Posterior cingulate gyrus (tissue), 11 donors: ENCODE results near the gene PRKN.

Experiments used
- DNase-seq, 10 donors: peaks; one replicate each; pipeline versions ENCODE4 v3.0.0 to v3.0.0-alpha.2; 2020 to 2021; ENCODE audit warnings: mixed read lengths in 3 of 10
- intact Hi-C: fragments of 100-400 bp; cut with DNase I; formaldehyde crosslinking; loops from one replicate; pipeline ENCODE4 v1.15.1; 2023

The PRKN gene

DNA sequence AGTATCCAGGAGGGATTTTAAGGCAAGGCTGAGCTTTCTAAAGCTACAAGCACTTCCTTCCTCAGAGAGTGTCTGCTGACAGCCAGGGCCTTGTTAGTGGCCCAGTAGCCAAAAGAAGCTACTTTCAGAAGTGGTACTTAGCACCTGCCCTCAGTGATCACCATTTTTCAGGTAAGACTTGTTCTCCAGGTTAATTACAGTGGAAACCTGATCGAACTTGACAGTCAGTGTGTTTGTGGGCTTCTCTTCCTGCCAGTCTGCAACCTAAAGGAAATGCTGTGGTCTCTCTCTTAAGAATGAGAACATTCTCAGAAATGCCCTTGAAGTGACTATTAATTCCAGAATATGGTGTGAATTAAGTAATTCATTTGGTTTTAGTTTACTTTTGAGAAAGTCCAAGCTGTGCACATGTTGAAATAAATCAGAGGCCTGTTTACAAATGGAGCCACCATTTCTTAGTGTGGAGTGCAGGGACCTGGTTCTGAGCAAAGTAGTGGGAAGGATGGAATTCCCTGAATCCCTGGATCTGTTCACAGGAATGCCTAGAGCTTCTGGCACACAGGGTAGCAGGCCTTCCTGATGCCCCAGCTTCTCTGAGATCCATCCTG is 1268.5 kb downstream of the PRKN start:
- DNase-seq = no peak
- intact Hi-C loops = no loop called here

GRCh38 chr6:161458201-161458951 is 1269.2 kb downstream of the PRKN start:
- intact Hi-C loops = no loop called here
- peak in 2 of 10 donors; percentile 74 to 86 for DNase-seq

GRCh38 chr6:161455848-161456247 is 1271.7 kb downstream of the PRKN start:
- intact Hi-C loops = no loop called here
- no peak for DNase-seq

- intact Hi-C loops = no loop called here
- DNase-seq = no peak
These were observed 1274.0 kb downstream of the PRKN start for GRCh38 chr6:161453558-161453957.

- DNase-seq = no peak
- intact Hi-C loops = no loop called here
These were observed 1275.3 kb downstream of the PRKN start for GRCh38 chr6:161452241-161452640.

- intact Hi-C loops = no loop called here
- no peak for DNase-seq
These were observed 1278.0 kb downstream of the PRKN start for GRCh38 chr6:161449521-161449920.

- DNase-seq = no peak
- intact Hi-C loops = no loop called here
These were observed 1280.6 kb downstream of the PRKN start for GRCh38 chr6:161446949-161447348.

DNA sequence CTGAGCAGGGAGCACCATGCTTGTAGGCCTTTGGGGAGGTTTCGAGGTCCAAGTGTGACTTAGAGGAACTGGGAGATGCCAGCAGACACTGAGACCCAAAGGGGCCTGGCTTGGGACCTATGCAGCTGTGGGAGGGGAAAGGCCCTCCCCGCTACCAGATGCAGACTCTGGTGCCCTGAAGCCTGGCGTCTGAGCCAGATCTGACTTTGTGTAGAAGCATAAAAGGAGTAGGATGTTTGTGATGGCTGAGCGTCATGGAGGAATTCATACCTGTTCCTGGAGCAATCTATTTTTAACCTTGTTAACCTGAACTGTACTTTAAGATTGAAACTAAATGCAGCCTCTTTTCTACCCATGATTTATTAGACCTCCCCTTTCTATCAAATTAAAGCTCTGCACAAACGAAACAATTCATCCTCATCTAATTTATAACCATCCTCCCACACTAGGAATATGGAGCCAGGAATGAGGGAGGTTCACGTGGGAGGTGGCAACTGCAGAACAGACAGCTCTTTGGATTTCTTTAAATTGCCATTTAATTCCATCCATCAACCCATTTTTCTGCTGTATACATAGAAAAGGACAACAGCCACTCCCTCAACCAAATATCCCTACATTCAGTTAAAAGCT is 1281.2 kb downstream of the PRKN start:
- no peak for DNase-seq
- intact Hi-C loops = no loop called here

- intact Hi-C loops = no loop called here
- no peak for DNase-seq
These were observed 1282.4 kb downstream of the PRKN start for GRCh38 chr6:161445021-161445799.

DNA sequence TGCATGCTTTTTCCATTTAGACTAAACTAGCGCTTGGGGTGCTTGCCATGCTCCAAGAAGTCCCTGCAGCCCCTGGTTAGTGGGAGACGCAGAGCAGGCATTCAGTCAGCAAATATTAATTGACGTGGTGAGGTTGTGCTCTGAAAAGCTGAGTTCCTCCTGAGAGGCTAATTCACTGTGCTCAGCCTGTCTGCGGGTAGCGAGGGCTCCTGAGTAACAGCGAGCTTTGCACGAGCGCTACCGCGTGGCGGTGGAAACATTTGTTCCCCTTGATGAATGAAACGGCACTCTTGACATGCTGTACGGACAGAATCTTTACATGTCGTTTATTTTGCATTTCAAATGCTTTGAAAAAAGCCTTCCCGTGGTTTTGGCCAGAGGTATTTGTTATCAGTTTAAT is 1283.1 kb downstream of the PRKN start:
- peak; percentile 23 to 94 (median 69) for DNase-seq
- intact Hi-C loops = no loop called here

- no peak for DNase-seq
- intact Hi-C loops = no loop called here
These were observed 1283.7 kb downstream of the PRKN start for GRCh38 chr6:161443848-161444247.

DNA sequence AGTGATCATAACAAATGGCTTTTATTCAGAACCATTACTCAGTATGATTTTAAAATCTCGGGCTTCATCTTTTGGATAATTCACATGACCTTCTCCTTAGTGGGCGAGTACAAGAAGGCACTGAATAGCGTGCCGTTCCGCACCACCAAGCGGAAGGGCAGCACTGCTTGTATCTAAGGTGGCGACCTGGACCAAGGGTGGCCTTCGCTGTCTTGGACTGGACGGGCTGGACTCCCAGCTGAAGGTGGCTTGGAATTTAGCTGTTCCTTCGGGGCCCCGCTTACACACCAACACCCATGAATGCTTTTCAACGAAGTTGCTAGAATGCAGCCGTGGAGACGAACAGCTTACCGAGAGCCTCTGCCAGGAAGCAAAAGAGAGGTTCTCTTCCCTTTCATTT is 1285.1 kb downstream of the PRKN start:
- no peak for DNase-seq
- intact Hi-C loops = no loop called here

GRCh38 chr6:161440299-161440698 is 1287.3 kb downstream of the PRKN start:
- intact Hi-C loops = no loop called here
- no peak for DNase-seq

GRCh38 chr6:161439093-161439492 is 1288.5 kb downstream of the PRKN start:
- intact Hi-C loops = no loop called here
- peak; percentile 61 to 97 (median 78) for DNase-seq

- intact Hi-C loops = no loop called here
These were observed 1289.0 kb downstream of the PRKN start for GRCh38 chr6:161438430-161439030.

GRCh38 chr6:161437851-161438250 is 1289.7 kb downstream of the PRKN start:
- no peak for DNase-seq
- intact Hi-C loops = no loop called here

More at GRCh38 chr6:161438430-161439030, 1289.0 kb downstream of the PRKN start:
- no peak for DNase-seq

DNA sequence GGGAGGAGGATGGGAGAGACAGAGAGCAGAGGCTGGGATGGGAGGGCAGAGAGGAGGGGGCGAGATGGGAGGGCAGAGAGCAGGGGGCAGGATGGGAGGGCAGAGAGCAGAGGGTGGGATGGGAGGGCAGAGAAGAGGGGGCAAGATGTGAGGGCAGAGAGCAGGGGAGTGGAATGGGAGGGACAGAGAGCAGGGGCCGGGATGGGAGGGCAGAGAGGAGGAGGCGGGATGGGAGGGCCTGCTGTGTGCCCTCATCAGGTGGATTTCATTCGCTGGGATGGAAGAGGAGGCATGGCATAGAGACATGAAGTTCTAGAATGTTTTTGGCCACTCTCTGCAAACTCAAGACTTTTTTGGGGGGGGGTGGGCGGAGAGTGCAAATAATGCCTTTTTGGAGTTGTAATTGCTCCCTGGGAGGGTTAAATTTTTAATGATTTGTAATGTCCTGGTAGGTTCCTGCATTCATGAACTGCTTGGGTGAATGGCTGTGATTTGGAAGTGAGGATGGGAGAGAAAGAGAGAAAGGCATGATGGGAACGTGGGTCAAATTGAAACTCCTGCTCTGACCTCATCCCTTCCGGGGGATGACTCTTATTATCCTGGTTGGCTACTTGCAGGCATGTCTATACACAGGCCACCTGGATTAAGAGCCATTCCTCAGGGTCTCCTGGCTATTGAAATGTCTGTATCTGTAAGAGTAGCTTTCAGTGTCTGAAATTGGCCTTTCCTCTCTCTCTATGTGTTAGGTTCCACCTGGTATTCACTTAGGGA is 1291.3 kb downstream of the PRKN start:
- intact Hi-C loops = no loop called here
- no peak for DNase-seq

DNA sequence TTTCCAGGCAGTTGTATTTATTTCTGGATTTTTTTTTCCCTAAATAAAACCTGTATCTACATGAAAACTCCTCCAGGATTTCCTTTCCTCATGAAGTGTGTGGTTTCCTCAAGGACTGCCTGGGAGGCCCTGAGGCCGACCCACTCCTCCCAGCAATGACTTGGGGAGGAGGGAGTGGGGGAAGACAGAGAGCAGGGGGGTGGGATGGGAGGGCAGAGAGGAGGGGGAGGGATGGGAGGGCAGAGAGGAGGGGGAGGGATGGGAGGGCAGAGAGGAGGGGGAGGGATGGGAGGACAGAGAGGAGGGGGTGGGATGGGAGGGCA is 1291.9 kb downstream of the PRKN start:
- intact Hi-C loops = no loop called here
- no peak for DNase-seq

GRCh38 chr6:161434921-161435747 is 1292.4 kb downstream of the PRKN start:
- no peak for DNase-seq
- intact Hi-C loops = no loop called here
